ENCODE data around the gene MEST. TPM values are rescaled to one million over a fixed set of nuclear protein-coding genes. Genes with fewer than 3 reads are reported as not detected.

Gene MEST
- total and polyA plus RNA-seq, 2 donors (not counting 3 experiments of a cell fraction or from before 2014, with no cell fraction given): 46.7 to 52.6 TPM

GRCh38 chr7:130500910-130501309 lies 9.0 kb downstream of the MEST start:
- no peaks in the 10 kb centered on the region for H3K4me1 ChIP-seq (ENCODE audit: control insufficient read depth, extremely low read depth, insufficient read depth, low read length)
- H2AFZ ChIP-seq (ENCODE audit: low read depth, low read length): no peak overlapping the region
- no TSS peak for BruUV-seq (replicated peaks)
- H3K9me3 ChIP-seq (replicated peaks; ENCODE audit: control insufficient read depth, insufficient read depth, low read length): no peaks in the 10 kb centered on the region
- no peaks in the 10 kb centered on the region for H3K27me3 ChIP-seq (ENCODE audit: control insufficient read depth in 2 of 2, insufficient read depth in 2 of 2, low read length in 2 of 2)
- no peak overlapping the region for H3K4me2 ChIP-seq (ENCODE audit: insufficient read depth, low read length)
- H3K79me2 ChIP-seq (ENCODE audit: control insufficient read depth, insufficient read depth, low read length): no peaks in the 10 kb centered on the region
- FAIRE-seq (no peak), DNase-seq (ENCODE audit: low read depth, low spot score) (no peak)
- ChIA-PET CTCF (no interaction called here), POLR2A (no interaction called here)
- H3K9me1 ChIP-seq (replicated peaks; ENCODE audit: control insufficient read depth, extremely low read depth, insufficient read depth, low read length): no peaks in the 10 kb centered on the region
- H3K27ac ChIP-seq (ENCODE audit: insufficient read depth, low read depth, low read length): no peak overlapping the region
- no peaks in the 10 kb centered on the region for H3K36me3 ChIP-seq (ENCODE audit: control insufficient read depth in 2 of 2, extremely low read depth in 1 of 2, insufficient read depth in 2 of 2, low read length in 2 of 2)
- H3K4me3 ChIP-seq (replicated peaks in 1 of 3; ENCODE audit: insufficient read depth in 1 of 3, low read depth in 1 of 3, low read length in 3 of 3): no peak overlapping the region
- H3K9ac ChIP-seq (replicated peaks; ENCODE audit: extremely low read depth, insufficient read depth, low read length): no peak overlapping the region
- TF ChIP-seq EZH2 (IDR thresholded peaks at IDR 0.05; ENCODE audit: borderline replicate concordance, low read depth, low read length, severe bottlenecking) (no peak), MYC (IDR thresholded peaks at IDR 0.05; ENCODE audit: low read depth, low read length) (no peak), GATA2 (IDR thresholded peaks at IDR 0.05; ENCODE audit: insufficient read depth, insufficient read length, low read depth, low read length) (no peak), JUN (IDR thresholded peaks at IDR 0.05; ENCODE audit: borderline replicate concordance, insufficient read depth, insufficient read length, low read depth) (no peak), CTCF (IDR thresholded peaks at IDR 0.05; ENCODE audit: extremely low read depth in 1 of 2, insufficient read depth in 1 of 2, low read depth in 1 of 2, low read length in 2 of 2) (no peak), FOS (IDR thresholded peaks at IDR 0.05; ENCODE audit: borderline replicate concordance, insufficient read depth, low read length) (no peak), POLR2A (IDR thresholded peaks at IDR 0.05; ENCODE audit: low read depth, low read length) (no peak), POLR2AphosphoS5 (IDR thresholded peaks at IDR 0.05; ENCODE audit: insufficient read depth, low read depth, low read length) (no peak), MAX (IDR thresholded peaks at IDR 0.05; ENCODE audit: insufficient read depth, insufficient read length) (no peak)
- no peaks in the 10 kb centered on the region for H4K20me1 ChIP-seq (replicated peaks; ENCODE audit: control insufficient read depth, extremely low read depth, insufficient read depth, low read length)
- intact Hi-C loops (cut with micrococcal nuclease) (no loop called here), dilution Hi-C loops (cut with MboI; ENCODE audit: extremely low pct_ligation_motif_present, low sequenced_read_pairs) (no loop called here)
